Measurements from ENCODE around the gene ZNF74. TPM values are rescaled to one million over a fixed set of nuclear protein-coding genes. Genes with fewer than 3 reads are reported as not detected.

ZNF74 gene
- total and polyA plus RNA-seq, 2 donors (not counting 1 experiment from before 2014, with no cell fraction given): 11.6 TPM

DNA sequence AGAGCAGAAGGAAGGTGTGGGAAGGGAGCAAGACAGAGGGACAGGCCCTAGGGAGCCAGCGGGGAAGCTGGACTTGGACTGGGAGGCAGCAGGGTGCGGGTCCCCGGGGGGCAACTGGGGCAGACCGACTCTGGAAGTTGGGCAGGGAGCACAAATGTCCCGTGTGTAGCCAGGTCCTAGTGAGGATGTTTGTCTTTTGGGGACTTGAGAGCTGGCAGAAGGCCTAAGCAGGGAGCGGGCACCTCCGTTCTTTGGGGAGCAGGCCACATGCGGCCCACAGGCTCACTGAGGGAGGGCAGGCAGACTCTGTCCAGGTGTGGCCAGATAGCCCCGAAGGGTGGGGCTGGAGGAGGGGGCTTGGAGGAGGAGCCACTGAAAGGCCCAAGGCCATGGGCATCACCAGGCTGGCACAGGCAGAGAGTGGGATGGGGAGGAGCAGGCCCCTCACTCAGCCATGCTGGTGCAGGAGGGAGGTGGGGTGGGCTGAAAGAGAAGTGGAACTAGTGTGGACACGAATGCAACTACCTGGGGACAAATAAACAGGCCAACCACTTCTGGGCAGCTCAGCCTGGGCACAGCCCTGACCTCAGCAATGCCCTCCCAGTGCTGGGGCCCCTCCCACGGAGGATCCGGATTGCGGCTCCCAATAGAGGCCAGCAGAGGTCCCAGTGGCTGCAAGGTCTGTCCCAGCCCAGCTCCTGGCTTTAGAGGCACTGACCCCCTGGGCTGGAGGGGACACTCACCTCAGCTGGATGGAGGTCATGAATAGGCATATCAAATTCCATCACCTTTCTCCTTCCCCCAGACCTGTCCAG, 44.9 kb downstream of the ZNF74 start:
- intact Hi-C loops (cut with micrococcal nuclease): no loop called here
- H3K27me3 Mint-ChIP-seq: peaks cover 33% of the 10 kb centered on the region
- DNase-seq (no peak), ATAC-seq (ENCODE audit: low read depth) (no peak)
- WGBS (ENCODE audit: insufficient coverage): 88% methylated on average over 13 of the region's 13 CpGs
- ChIA-PET POLR2A (no interaction called here), CTCF (interaction anchor here (1.1 kb wide), 1 partner anchor 21 kb away, joined by 4 read pairs; no protein-coding TSS in a partner anchor)
- peaks cover 22% of the 10 kb centered on the region for H3K4me1 Mint-ChIP-seq
- peak overlapping the region; percentile 69 for H3K4me3 Mint-ChIP-seq
- no peak overlapping the region for H3K4me3 ChIP-seq (ENCODE audit: control extremely low read depth in 1 of 5, extremely low read depth in 1 of 5, insufficient read depth in 1 of 5, low read depth in 2 of 5, low read length in 4 of 5)
- H3K4me2 ChIP-seq (replicated peaks; ENCODE audit: low read depth, low read length, poor library complexity, severe bottlenecking): peak overlapping the region; percentile 87
- no peak overlapping the region for H2AFZ ChIP-seq (ENCODE audit: insufficient read depth, low read depth, low read length, poor library complexity, severe bottlenecking)
- H3K36me3 ChIP-seq (replicated peaks in 1 of 2; ENCODE audit: control extremely low read depth in 1 of 2, control insufficient read depth in 1 of 2, extremely low read depth in 1 of 2, insufficient read depth in 2 of 2, low read length in 1 of 2): peaks cover 0 to 9% of the 10 kb centered on the region in 2 experiments
- H3K27ac Mint-ChIP-seq: no peak overlapping the region
- peaks cover 0 to 17% (median 0%) of the 10 kb centered on the region in 3 donors for H3K9me3 ChIP-seq (ENCODE audit: control extremely low read depth in 1 of 3, control insufficient read depth in 2 of 3, insufficient read depth in 1 of 3, low read length in 2 of 3)
- H3K9ac ChIP-seq (ENCODE audit: low read length): no peak overlapping the region
- no peak overlapping the region for H3K27ac ChIP-seq (ENCODE audit: low read length in 2 of 2)
- TF ChIP-seq, protein P1, sequence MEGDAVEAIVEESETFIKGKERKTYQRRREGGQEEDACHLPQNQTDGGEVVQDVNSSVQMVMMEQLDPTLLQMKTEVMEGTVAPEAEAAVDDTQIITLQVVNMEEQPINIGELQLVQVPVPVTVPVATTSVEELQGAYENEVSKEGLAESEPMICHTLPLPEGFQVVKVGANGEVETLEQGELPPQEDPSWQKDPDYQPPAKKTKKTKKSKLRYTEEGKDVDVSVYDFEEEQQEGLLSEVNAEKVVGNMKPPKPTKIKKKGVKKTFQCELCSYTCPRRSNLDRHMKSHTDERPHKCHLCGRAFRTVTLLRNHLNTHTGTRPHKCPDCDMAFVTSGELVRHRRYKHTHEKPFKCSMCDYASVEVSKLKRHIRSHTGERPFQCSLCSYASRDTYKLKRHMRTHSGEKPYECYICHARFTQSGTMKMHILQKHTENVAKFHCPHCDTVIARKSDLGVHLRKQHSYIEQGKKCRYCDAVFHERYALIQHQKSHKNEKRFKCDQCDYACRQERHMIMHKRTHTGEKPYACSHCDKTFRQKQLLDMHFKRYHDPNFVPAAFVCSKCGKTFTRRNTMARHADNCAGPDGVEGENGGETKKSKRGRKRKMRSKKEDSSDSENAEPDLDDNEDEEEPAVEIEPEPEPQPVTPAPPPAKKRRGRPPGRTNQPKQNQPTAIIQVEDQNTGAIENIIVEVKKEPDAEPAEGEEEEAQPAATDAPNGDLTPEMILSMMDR (IDR thresholded peaks at IDR 0.05): no peak
- no peak for TF ChIP-seq EZH2 (IDR thresholded peaks at IDR 0.05; ENCODE audit: borderline replicate concordance, insufficient read depth, low read depth, low read length, poor library complexity, severe bottlenecking)
- H3K9me3 Mint-ChIP-seq (ENCODE audit: insufficient read depth): no peaks in the 10 kb centered on the region
- H3K27me3 ChIP-seq (replicated peaks in 1 of 4; ENCODE audit: control extremely low read depth in 1 of 4, control insufficient read depth in 3 of 4, insufficient read depth in 4 of 4, low read length in 3 of 4): peaks cover 0 to 49% (median 25%) of the 10 kb centered on the region in 4 experiments
- no peaks in the 10 kb centered on the region for H3K79me2 ChIP-seq (ENCODE audit: control insufficient read depth, insufficient read depth, low read length)
- peaks cover 19% of the 10 kb centered on the region for H4K20me1 ChIP-seq (ENCODE audit: control insufficient read depth, insufficient read depth, low read length, poor library complexity, severe bottlenecking)
- peaks cover 19 to 27% of the 10 kb centered on the region in 2 donors for H3K4me1 ChIP-seq (ENCODE audit: control insufficient read depth in 2 of 2, insufficient read depth in 2 of 2, low read length in 2 of 2)

DNA sequence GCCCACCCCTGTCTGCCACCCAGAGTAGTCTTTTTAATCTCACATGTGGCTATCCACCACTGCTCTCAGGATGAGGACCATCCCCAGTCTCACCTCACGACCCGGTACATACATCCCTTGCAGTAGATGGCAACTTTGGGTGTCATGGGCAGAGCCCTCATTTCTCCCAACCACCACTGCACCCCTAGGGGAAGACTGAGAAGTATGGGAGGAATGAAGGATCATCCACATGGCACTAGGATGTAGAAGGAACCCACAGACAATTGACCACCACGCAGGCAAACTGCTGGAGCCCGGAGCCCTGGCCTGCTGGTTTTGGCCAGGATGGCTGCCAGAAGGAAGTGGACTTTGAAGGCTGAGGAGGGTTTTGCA, 45.6 kb downstream of the ZNF74 start:
- WGBS (ENCODE audit: insufficient coverage): 92% methylated on average over 2 of the region's 4 CpGs
- Histone ChIP-seq H3K27me3 (replicated peaks in 1 of 4; ENCODE audit: control extremely low read depth in 1 of 4, control insufficient read depth in 3 of 4, insufficient read depth in 4 of 4, low read length in 3 of 4) (peaks cover 0 to 43% (median 25%) of the 10 kb centered on the region in 4 experiments), H3K4me3 (ENCODE audit: control extremely low read depth in 1 of 5, extremely low read depth in 1 of 5, insufficient read depth in 1 of 5, low read depth in 2 of 5, low read length in 4 of 5) (no peak overlapping the region), H2AFZ (ENCODE audit: insufficient read depth, low read depth, low read length, poor library complexity, severe bottlenecking) (no peak overlapping the region), H3K36me3 (replicated peaks in 1 of 2; ENCODE audit: control extremely low read depth in 1 of 2, control insufficient read depth in 1 of 2, extremely low read depth in 1 of 2, insufficient read depth in 2 of 2, low read length in 1 of 2) (peaks cover 0 to 16% of the 10 kb centered on the region in 2 experiments), H3K27ac (ENCODE audit: low read length in 2 of 2) (no peak overlapping the region), H3K9ac (ENCODE audit: low read length) (no peak overlapping the region), H3K4me2 (replicated peaks; ENCODE audit: low read depth, low read length, poor library complexity, severe bottlenecking) (no peak overlapping the region), H3K9me3 (ENCODE audit: control extremely low read depth in 1 of 3, control insufficient read depth in 2 of 3, insufficient read depth in 1 of 3, low read length in 2 of 3) (peaks cover 0 to 17% (median 0%) of the 10 kb centered on the region in 3 donors), H4K20me1 (ENCODE audit: control insufficient read depth, insufficient read depth, low read length, poor library complexity, severe bottlenecking) (peaks cover 19% of the 10 kb centered on the region), H3K79me2 (ENCODE audit: control insufficient read depth, insufficient read depth, low read length) (no peaks in the 10 kb centered on the region), H3K4me1 (ENCODE audit: control insufficient read depth in 2 of 2, insufficient read depth in 2 of 2, low read length in 2 of 2) (peaks cover 19 to 27% of the 10 kb centered on the region in 2 donors)
- POLR2A ChIA-PET: no interaction called here
- CTCF ChIA-PET: no interaction called here
- peak overlapping the region; percentile 3 for H3K4me3 Mint-ChIP-seq
- H3K4me1 Mint-ChIP-seq: peaks cover 22% of the 10 kb centered on the region
- H3K27ac Mint-ChIP-seq: no peak overlapping the region
- intact Hi-C loops (cut with micrococcal nuclease): no loop called here
- no peak for TF ChIP-seq EZH2 (IDR thresholded peaks at IDR 0.05; ENCODE audit: borderline replicate concordance, insufficient read depth, low read depth, low read length, poor library complexity, severe bottlenecking)
- TF ChIP-seq, protein P1 (IDR thresholded peaks at IDR 0.05): no peak
- ATAC-seq (ENCODE audit: low read depth): no peak
- H3K27me3 Mint-ChIP-seq: peaks cover 26% of the 10 kb centered on the region
- no peaks in the 10 kb centered on the region for H3K9me3 Mint-ChIP-seq (ENCODE audit: insufficient read depth)
- DNase-seq: no peak

Data from B cell (primary cell).